Vagina (tissue), 2 donors: ENCODE results near the gene RAMP1. TPM values are rescaled to one million over a fixed set of nuclear protein-coding genes. Genes with fewer than 3 reads are reported as not detected.
A peak's percentile ranks its signal among the peaks of the same experiment; 100 is the strongest.

ENCODE experiments used
- DNase-seq, 2 donors: peaks; one replicate each; pipeline ENCODE4 v3.0.0-alpha.2; 2017; ENCODE audit errors: extremely low spot score in 2 of 2
- H3K27ac ChIP-seq: fragments of 200-600 bp; sonication (generic); one replicate; pipeline ENCODE4 v1.5.1; 2019
- H3K27me3 ChIP-seq: fragments of 200-600 bp; sonication (generic); one replicate; pipeline ENCODE4 v1.5.1; 2019
- H3K36me3 ChIP-seq, 2 donors: fragments of 200-600 bp; sonication (generic); one replicate each; pipeline ENCODE4 v1.5.1; 2017 to 2019
- H3K4me1 ChIP-seq: fragments of 200-600 bp; sonication (generic); one replicate; pipeline ENCODE4 v1.5.1; 2019
- H3K4me3 ChIP-seq, 2 donors: fragments of 200-600 bp; sonication (generic); 1 replicate in 1 of 2; 2 replicates in 1 of 2; pipeline ENCODE4 v1.5.1; 2016 to 2019
- H3K9me3 ChIP-seq: fragments of 200-600 bp; sonication (generic); one replicate; pipeline ENCODE4 v1.5.1; 2019
- POLR2A ChIP-seq, 2 donors: fragments of 450-650 bp; IDR thresholded peaks; one replicate each; pipeline ENCODE4 v1.6.1; 2017; ENCODE audit warnings: antibody characterized with exemption in 2 of 2, mild to moderate bottlenecking in 2 of 2, moderate library complexity in 2 of 2
- POLR2AphosphoS5 ChIP-seq, 2 donors: sonication (generic); formaldehyde crosslinking; IDR thresholded peaks; one replicate each; pipeline ENCODE4 v1.9.0; 2017; ENCODE audit warnings: antibody characterized with exemption in 2 of 2, mild to moderate bottlenecking in 2 of 2, low read depth in 1 of 2; ENCODE audit not compliant: insufficient read depth in 1 of 2
- intact Hi-C: fragments of 100-400 bp; cut with DNase I; formaldehyde crosslinking; loops from one replicate; pipeline ENCODE4 v1.15.1; 2023
- total RNA-seq: library from RNA; depleted of rRNA; stranded (reverse); fragments of >200 nt; gene quantifications from one replicate; pipeline ENCODE4 v1.2.3, GENCODE V29; 2016
- TF ChIP-seq, protein P1 (sequence below), 3 experiments: fragments of 450-650 bp in 2 of 3; fragments of 200-600 bp in 1 of 3; sonication (generic) in 1 of 3; IDR thresholded peaks; one replicate each; pipeline ENCODE4 v1.5.1; 2017 to 2019; ENCODE audit warnings: antibody characterized with exemption in 3 of 3, mild to moderate bottlenecking in 2 of 3, moderate library complexity in 2 of 3

The RAMP1 gene
- total RNA-seq, 1 donor from 2014 or later, result 120 TPM

DNA sequence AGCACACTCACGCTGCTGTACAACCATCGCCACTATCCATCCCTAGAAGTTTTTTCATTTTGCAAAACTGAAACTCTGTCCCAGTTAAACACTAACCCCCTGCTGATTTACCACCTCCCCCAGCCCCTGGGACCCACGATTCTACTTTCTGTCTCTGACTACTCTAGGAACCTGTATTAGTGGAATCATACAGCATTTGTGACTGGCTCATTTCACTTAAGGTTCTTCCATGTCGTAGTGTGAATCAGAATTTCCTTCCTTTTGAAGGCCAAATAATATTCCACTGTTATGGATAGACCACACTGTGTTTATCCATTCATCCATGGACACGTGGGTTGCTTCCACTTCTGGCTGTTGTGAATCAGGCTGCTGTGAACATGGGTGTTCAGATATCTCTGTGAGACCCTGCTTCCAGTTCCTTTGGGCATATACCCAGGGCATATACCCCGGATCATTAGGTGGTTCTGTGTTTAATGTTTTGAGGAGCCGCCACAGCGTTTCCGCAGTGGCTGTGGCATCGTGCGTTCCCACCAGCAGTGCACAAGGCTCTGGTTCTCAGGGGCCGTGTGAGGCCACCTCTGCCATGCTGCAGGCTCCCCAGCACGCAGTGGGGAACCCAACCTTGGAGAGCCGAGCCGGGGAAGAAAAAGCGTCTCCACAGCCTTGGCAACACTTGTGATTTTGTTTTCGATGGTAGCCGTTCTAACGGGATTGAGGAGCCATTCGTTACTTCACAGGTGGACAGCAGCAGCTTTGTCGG lies 10.1 kb downstream of the RAMP1 start:
- intact Hi-C loops, result no loop called here
- peak in 1 of 2 donors; percentile 74 for DNase-seq
- Histone ChIP-seq H3K36me3 (no peaks in the 10 kb centered on the region), H3K27me3 (no peaks in the 10 kb centered on the region), H3K4me1 (peaks cover 43% of the 10 kb centered on the region), H3K27ac (peak overlapping the region; percentile 43), H3K9me3 (no peaks in the 10 kb centered on the region), H3K4me3 (no peak overlapping the region)
- TF ChIP-seq, protein P1, sequence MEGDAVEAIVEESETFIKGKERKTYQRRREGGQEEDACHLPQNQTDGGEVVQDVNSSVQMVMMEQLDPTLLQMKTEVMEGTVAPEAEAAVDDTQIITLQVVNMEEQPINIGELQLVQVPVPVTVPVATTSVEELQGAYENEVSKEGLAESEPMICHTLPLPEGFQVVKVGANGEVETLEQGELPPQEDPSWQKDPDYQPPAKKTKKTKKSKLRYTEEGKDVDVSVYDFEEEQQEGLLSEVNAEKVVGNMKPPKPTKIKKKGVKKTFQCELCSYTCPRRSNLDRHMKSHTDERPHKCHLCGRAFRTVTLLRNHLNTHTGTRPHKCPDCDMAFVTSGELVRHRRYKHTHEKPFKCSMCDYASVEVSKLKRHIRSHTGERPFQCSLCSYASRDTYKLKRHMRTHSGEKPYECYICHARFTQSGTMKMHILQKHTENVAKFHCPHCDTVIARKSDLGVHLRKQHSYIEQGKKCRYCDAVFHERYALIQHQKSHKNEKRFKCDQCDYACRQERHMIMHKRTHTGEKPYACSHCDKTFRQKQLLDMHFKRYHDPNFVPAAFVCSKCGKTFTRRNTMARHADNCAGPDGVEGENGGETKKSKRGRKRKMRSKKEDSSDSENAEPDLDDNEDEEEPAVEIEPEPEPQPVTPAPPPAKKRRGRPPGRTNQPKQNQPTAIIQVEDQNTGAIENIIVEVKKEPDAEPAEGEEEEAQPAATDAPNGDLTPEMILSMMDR (IDR thresholded peaks at IDR 0.05), result no peak
- TF ChIP-seq POLR2AphosphoS5 (IDR thresholded peaks at IDR 0.05; ENCODE audit: insufficient read depth in 1 of 2, low read depth in 1 of 2) (no peak), POLR2A (IDR thresholded peaks at IDR 0.05) (no peak)

DNA sequence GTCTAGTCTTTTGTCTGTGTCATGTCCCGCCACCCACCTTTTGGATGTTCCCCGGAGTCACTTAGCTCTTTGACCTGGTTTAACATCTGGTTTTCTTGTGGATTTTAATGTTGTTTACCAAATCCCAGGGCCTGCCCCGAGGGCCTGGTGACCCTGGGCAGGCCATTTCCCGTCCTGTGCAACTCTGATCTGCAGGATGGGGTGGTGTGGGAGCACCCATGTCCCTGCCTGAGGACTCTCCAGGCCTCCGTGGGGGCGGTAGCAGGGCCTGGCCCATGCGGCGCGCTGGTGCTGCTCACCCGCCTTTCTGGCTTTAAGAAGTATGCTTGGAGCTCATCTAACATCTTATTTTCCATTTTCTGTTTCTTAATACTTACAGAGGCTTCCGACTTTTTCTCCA lies 10.7 kb downstream of the RAMP1 start:
- no peak for DNase-seq
- H3K36me3 ChIP-seq, result no peaks in the 10 kb centered on the region
- H3K27me3 ChIP-seq, result no peaks in the 10 kb centered on the region
- H3K9me3 ChIP-seq, result no peaks in the 10 kb centered on the region
- TF ChIP-seq POLR2A (IDR thresholded peaks at IDR 0.05), result no peak
- TF ChIP-seq, protein P1 (IDR thresholded peaks at IDR 0.05), result no peak
- no peak for TF ChIP-seq POLR2AphosphoS5 (IDR thresholded peaks at IDR 0.05; ENCODE audit: insufficient read depth in 1 of 2, low read depth in 1 of 2)
- peaks cover 49% of the 10 kb centered on the region for H3K4me1 ChIP-seq
- H3K4me3 ChIP-seq, result no peak overlapping the region
- H3K27ac ChIP-seq, result peak overlapping the region; percentile 22
- intact Hi-C loops, result no loop called here

DNA sequence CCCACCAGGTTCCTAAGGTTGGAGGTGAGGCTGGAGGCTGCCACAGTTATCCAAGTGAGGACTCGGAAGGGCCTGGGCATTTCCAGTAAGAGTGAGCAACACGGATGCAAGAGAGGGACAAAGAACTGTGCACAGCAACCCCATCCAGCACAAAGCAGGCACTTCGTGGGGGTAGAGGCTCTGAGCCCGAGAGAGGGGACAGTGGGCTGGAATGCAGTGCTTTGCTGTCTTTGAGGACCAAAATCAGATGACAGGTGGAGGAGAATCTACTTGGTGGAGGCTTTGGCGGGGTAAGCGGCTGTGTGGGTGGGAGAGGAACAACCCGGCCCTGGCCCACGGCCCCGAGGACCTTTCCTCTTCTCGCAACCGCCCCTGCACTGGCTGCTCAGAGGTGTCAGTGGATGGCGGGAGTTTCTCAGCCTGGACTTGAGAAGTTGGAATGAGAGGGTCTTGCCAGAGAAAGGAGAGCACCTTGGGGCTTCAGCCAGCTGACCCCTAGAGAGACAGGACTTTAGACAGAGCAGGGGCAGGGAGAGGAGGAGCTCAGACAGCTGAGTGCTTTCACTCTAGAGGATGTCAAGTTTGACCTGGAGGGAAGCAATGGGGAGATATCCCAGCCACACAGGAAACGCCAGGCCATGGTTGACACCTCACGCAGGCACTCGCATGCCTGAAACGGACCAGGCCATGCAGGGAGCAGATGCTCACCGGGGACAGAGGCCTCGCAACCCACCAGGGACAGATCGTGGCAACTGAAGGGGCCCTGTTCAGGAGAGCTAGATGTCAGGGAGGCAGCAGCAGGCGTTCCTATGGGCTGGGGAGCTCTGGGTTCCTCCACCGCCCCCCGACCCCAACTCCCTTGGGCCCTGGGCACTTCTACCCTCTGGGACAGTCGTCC lies 11.6 kb downstream of the RAMP1 start:
- Histone ChIP-seq H3K27ac (peak overlapping the region; percentile 22), H3K4me1 (peaks cover 48% of the 10 kb centered on the region)
- intact Hi-C loops, result no loop called here

DNA sequence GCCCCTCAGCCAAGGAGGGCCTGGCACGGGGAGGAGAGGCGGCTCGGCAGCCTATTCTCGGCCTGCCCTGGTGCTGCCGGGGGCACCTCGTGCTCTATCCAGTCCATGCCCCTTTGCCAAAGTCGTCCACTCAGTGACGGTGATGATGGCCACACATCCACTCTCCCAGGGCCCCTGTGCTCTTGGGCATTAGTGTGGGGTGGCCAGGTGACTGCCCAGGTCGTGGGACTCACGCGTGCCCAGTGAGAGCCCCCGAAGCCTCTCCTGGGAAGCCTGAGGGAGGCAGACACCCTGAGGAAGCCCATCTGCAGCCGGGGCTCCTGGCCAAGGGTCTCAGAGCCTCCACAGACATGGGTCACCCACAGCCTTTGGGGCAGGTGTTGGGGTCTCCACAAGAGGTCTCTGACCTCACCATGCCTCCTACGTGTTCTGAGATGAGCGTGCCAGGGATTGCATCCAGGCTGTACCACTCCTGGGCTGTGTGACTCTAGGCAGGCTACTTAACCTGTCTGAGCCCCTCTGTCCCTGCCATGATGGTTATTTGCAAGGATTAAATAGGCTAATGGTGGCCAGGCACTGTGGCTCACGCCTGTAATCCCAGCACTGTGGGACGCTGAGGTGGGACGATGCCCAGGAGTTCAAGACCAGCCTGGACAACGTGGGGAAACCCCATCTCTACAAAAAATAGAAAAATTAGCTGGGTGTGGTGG lies 12.9 kb downstream of the RAMP1 start:
- TF ChIP-seq POLR2A (IDR thresholded peaks at IDR 0.05) (no peak), POLR2AphosphoS5 (IDR thresholded peaks at IDR 0.05; ENCODE audit: insufficient read depth in 1 of 2, low read depth in 1 of 2) (no peak)
- TF ChIP-seq, protein P1 (IDR thresholded peaks at IDR 0.05), result no peak
- Histone ChIP-seq H3K4me3 (no peak overlapping the region), H3K4me1 (peaks cover 45% of the 10 kb centered on the region), H3K36me3 (no peaks in the 10 kb centered on the region), H3K27me3 (no peaks in the 10 kb centered on the region), H3K9me3 (no peaks in the 10 kb centered on the region), H3K27ac (peak overlapping the region; percentile 53)
- no peak for DNase-seq
- intact Hi-C loops, result no loop called here

More for the DNA sequence above, 11.6 kb downstream of the RAMP1 start:
- peak in 1 of 2 donors; percentile 81 for DNase-seq
- no peaks in the 10 kb centered on the region for H3K27me3 ChIP-seq
- no peak overlapping the region for H3K4me3 ChIP-seq
- TF ChIP-seq POLR2A (IDR thresholded peaks at IDR 0.05), result no peak
- no peak for TF ChIP-seq POLR2AphosphoS5 (IDR thresholded peaks at IDR 0.05; ENCODE audit: insufficient read depth in 1 of 2, low read depth in 1 of 2)
- TF ChIP-seq, protein P1 (IDR thresholded peaks at IDR 0.05), result no peak
- H3K9me3 ChIP-seq, result no peaks in the 10 kb centered on the region
- H3K36me3 ChIP-seq, result no peaks in the 10 kb centered on the region
